GM12891 (cell line): ENCODE results near the gene GOLGA7B.

ENCODE experiments used
- POLR2A ChIP-seq: IDR thresholded peaks from 2 replicates; pipeline ENCODE4 v1.6.1; 2011; ENCODE audit warnings: low read depth, low read length, control low read depth
- POLR2AphosphoS5 ChIP-seq: IDR thresholded peaks from 2 replicates; pipeline ENCODE4 v1.6.1; 2011; ENCODE audit warnings: low read depth, low read length, control low read depth
- TAF1 ChIP-seq: IDR thresholded peaks from 2 replicates; pipeline ENCODE4 v1.6.1; 2011; ENCODE audit warnings: low read depth, low read length, control low read depth

DNA sequence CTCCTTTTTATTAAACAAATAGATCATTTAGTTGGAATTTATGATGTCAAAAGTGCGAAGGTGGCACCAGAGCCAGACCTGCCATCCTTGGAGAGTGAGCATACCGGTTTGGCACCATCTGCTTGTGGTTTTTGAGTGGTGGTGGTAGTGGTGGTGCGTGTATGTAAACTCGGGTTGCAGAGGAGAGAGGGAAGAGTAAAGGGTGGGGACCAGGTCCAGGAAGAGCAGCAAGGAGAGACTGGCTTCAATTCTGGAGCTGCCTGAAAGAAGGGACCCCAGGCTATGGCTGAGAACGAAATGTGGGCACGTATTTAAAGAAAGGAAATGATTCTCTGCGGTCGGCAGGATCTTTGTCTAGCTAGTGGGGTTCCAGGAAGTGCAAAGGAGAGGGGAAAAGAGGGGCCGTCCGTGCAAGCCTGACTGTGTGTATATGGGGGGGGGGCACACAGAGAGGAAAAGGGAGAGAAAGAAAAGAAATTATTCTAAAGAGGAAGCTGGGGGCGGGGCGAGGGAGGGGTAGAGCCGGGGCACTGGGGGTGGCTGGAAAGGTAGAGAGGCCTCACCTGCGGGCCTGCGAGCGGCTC, 448 bp upstream of the GOLGA7B start:
- TF ChIP-seq POLR2A (no peak), TAF1 (no peak), POLR2AphosphoS5 (no peak)
